Stimulated activated CD4-positive, alpha-beta T cell treated with anti-CD3 and anti-CD28 coated beads, Interleukin-15, amount 100 ng/mL, for 48 hours (primary cell): Measurements from ENCODE around the gene DMAC2L.
A peak's percentile ranks its signal among the peaks of the same experiment; 100 is the strongest.
"Not testable (repeated sequence)": the region's sequence is repeated elsewhere in the genome, so short reads cannot be mapped to it uniquely, and the experiment has no call there.

Experiments used
- DNase-seq, 2 donors: peaks; one replicate each; pipeline ENCODE4 v3.0.0-alpha.2; 2020; ENCODE audit warnings: low read depth in 2 of 2

Gene DMAC2L

GRCh38 chr14:50356283-50356682 is 44.2 kb downstream of the DMAC2L start:
- DNase-seq: not testable (repeated sequence)

GRCh38 chr14:50357124-50357523 is 45.0 kb downstream of the DMAC2L start:
- no peak for DNase-seq

DNA sequence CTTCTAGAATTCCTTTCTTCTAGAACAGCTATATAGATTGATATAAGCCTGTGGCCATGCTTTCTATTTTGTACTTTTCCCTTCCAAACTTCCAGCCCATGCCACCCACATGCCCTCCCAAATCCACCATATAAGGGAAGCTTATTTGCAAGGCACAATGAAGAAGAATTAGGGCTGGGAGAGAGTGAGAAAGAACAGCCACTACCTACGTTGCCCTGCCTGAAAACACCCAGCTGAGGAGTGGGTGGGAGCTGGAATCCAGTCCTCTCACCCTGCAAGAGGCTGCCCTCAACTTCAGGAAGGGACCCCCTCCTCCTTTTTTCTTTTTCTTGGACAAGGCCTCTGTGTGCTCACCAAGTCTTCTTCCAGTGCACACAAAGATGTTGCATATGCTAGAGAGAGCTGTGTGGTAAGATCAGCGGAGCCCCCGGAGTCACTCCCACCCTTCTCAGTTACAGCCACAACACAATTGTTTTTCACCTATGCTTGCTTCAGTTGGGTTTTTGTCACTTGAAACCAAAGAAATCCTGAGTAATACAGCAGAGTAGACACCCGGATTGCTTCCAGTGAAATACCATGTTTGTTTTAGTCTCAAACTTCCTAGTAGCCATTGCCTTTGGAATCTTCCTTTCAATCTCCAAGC is 45.8 kb downstream of the DMAC2L start:
- DNase-seq: no peak

- DNase-seq: no peak
Measured at GRCh38 chr14:50359631-50360030, 47.5 kb downstream of the DMAC2L start.

- DNase-seq: no peak
Measured at GRCh38 chr14:50360093-50360492, 48.0 kb downstream of the DMAC2L start.

- no peak for DNase-seq
Measured at GRCh38 chr14:50360851-50361250, 48.7 kb downstream of the DMAC2L start.

GRCh38 chr14:50361473-50362403 is 49.6 kb downstream of the DMAC2L start:
- not testable (repeated sequence) for DNase-seq

DNA sequence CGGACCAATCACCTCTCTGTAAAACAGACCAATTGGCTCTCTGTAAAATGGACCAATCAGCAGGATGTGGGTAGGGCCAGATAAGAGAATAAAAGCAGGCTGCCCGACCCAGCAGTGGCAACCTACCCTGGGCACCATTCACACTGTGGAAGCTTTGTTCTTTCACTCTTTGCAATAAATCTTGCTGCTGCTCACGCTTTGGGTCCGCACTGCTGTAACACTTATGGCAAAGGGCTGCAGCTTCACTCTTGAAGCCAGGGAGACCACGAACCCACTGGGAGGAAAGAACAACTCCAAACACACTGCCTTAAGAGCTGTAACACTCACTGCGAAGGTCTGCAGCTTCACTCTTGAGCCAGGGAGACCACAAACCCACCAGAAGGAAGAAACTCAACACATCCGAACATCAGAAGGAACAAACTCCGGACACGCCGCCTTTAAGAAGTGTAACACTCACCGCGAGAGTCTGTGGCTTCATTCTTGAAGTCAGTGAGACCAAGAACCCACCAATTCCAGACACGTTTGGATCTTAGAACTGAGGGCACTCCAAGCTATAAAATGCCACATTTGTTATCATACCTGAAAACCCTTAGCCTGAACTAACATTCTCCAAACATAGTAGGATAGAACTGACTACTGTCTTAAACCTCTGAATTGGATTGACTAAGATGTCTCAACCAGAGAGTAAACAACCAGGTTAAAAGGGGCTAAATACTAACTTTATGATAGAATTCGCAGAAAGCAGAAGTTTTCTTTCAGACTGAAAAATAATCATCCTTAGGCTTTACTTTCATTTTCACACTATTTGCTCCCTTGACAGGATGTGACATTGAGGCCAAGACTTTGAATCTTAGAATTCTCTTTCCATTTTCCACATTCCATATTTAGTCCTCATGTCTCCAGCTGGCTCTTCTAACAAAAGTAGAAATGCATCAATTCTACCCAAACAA is 50.9 kb downstream of the DMAC2L start:
- DNase-seq: peak in 1 of 2 donors; percentile 15

DNA sequence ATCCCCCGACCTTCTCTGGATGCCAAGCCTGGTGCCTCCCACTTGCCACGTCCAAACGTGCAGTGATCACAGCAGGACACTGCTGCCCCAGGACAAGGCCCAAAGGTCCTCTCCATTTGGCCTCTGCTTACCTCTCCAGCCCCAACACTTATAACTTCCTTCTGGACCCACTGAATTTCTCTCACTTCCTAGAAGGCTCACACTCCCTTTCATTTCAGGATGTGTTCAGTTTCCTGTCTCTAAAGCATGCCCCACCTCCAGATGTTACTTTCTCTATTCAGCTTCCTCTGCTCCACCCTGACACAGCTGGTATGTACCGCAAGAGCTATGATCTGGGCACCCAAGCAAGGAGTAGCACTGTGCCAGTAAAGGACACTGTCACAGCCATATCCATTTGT is 51.6 kb downstream of the DMAC2L start:
- peak; percentile 13 to 16 for DNase-seq

DNA sequence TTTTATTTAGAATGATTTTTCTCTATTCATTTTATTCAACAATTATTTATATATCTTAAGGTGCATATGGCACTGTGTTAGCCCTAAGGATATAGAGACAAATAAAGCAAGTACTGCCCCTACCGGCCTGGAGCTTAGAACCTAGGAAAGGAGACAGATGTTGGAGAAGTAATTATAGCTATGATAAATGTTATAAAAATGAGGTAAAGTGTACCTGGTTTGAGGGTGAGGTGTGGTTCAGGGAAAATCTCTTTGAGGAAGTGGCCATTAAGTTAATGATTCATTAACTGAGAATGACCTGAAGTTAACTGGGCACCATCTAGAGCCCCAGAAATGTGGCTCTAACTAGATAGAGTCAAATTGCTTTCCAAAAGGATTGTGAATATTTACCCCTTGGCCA is 52.7 kb downstream of the DMAC2L start:
- no peak for DNase-seq

DNA sequence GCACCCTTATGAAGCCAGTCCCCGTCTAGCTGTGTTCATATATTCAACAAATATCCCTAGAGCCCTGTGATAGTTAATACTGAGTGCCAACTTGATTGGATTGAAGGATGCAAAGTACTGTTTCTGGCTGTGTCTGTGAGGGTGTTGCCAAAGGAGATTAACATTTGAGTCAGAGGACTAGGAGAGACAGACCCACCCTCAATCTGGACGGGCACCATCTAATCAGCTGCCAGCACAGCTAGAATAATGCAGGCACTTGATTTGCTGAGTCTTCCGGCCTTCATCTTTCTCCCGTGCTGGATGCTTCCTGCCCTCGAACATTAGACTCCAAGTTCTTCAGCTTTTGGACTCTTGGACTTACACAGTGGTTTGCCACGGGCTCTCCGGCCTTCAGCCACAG is 53.4 kb downstream of the DMAC2L start:
- DNase-seq: not testable (repeated sequence)

GRCh38 chr14:50366115-50366514 is 54.0 kb downstream of the DMAC2L start:
- DNase-seq: no peak

DNA sequence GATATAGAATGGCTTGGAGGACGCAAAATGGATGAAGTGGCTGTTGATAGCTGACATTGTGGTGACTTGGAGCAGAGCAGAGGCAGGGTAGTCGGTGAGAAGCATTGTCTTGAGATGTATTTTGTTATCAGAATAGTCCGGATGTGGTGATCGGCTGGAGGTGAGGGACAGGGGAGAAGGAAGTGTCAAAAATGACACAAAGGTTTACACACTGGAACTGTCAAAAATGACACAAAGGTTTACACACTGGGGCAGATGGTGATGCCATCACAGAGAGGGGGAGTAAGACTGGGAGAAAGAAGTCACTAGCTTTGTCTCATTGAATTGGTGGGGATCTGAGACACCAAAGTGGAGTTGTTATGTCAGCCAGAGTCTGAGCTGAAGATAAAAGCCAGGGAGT is 54.5 kb downstream of the DMAC2L start:
- DNase-seq: no peak

- DNase-seq: no peak
Measured at GRCh38 chr14:50371546-50371945, 59.4 kb downstream of the DMAC2L start.

- no peak for DNase-seq
Measured at GRCh38 chr14:50373959-50374358, 61.8 kb downstream of the DMAC2L start.

DNA sequence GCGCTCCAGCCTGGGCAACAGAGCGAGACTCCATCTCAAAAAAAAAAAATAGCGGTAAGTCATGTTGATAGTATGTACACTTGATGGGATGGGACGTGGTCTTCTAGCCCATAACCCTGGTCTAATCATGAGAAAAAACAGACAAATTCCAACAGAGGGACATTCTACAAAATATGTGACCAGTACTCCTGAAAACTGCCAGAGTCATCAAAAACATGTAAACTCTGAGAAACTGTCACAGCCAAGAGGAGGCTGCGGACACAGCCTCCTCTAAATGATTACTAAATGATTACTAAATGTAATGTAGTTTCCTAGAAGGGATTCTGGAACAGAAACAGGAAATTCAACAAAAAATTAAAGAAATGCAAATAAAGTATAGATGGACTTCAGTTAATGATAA is 63.6 kb downstream of the DMAC2L start:
- no peak for DNase-seq
